ENCODE data around the gene SELENOH. TPM values are rescaled to one million over a fixed set of nuclear protein-coding genes. Genes with fewer than 3 reads are reported as not detected.
A peak's percentile ranks its signal among the peaks of the same experiment; 100 is the strongest.

The SELENOH gene
- total RNA-seq, 1 experiment from 2014 or later = 192 TPM

DNA sequence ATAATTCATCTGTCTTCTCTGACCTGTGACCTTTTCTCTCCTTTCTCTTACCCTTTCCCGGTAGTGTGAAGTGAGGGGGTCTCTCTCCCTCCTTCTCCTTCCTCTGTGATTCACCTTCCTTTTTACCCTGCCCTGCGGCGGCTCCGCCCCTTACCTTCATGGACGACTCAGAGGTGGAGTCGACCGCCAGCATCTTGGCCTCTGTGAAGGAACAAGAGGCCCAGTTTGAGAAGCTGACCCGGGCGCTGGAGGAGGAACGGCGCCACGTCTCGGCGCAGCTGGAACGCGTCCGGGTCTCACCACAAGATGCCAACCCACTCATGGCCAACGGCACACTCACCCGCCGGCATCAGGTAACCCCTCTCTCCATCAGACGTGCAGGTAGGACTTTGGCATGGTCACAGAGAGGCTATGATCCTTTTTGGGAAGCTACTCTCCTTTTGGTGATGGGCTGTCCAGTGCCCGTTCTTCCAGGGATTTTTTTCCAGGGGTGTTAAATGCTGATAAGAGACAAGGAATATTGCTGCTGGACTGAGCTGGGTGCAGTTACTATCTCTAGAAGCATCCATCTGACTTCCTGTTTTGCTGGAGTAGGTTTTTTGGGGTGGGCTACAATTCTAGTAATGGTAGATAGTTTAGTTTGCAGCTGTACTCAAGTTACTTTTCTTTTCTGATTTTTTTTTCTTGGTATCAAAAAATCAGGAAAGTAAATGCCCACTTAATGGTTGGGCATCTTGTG, 50.2 kb downstream of the SELENOH start:
- H3K4me1 ChIP-seq (ENCODE audit: insufficient read depth, low read length, poor library complexity, severe bottlenecking) = peaks cover 35% of the 10 kb centered on the region
- intact Hi-C loops (cut with micrococcal nuclease; ENCODE audit: unreplicated experiment) = no loop called here
- BruUV-seq (replicated peaks) = no TSS peak

DNA sequence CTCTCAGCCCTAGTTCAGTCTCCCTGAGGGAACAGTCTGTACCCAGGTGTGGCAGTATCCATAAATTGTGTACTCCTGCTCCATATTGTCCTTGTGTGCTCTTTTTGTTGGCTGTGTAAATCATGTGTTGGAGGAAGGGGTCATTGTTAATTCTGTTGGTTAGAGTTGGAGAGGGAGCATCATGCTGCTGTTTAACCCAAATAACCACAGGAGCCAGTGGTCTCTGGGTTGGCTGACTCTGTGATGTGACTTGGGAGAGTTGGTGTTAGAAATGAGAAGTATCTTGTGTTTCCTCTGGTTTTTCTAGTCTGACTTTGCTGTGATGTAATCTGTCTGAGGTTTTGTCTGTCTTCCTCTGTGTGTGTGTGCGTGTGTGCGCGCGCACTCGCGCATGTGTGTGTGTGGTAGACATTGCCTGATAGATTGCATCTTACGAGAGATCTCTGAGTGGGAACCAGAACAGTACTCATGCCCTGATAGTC, 50.8 kb downstream of the SELENOH start:
- intact Hi-C loops (cut with micrococcal nuclease; ENCODE audit: unreplicated experiment) = no loop called here
- Histone ChIP-seq H3K27me3 (replicated peaks; ENCODE audit: insufficient read depth, low read depth, low read length, poor library complexity) (no peaks in the 10 kb centered on the region), H3K4me1 (ENCODE audit: insufficient read depth, low read length, poor library complexity, severe bottlenecking) (peaks cover 30% of the 10 kb centered on the region), H3K4me3 (ENCODE audit: low read depth, low read length, poor library complexity, severe bottlenecking) (no peak overlapping the region), H3K27ac (ENCODE audit: low read depth, low read length, poor library complexity, severe bottlenecking) (no peak overlapping the region), H3K36me3 (ENCODE audit: insufficient read depth, low read length, poor library complexity, severe bottlenecking) (peaks cover 22% of the 10 kb centered on the region), H3K9me3 (ENCODE audit: low read depth, low read length, poor library complexity, severe bottlenecking) (no peaks in the 10 kb centered on the region)
- ChIA-PET POLR2A (ENCODE audit: low non-redundant PET) (no interaction called here), CTCF (interaction anchor here (0.7 kb wide), 1 partner anchor 14 kb away, joined by 4 read pairs; no protein-coding TSS in a partner anchor)
- DNase-seq (ENCODE audit: low spot score) = no peak
- TF ChIP-seq, protein P1, sequence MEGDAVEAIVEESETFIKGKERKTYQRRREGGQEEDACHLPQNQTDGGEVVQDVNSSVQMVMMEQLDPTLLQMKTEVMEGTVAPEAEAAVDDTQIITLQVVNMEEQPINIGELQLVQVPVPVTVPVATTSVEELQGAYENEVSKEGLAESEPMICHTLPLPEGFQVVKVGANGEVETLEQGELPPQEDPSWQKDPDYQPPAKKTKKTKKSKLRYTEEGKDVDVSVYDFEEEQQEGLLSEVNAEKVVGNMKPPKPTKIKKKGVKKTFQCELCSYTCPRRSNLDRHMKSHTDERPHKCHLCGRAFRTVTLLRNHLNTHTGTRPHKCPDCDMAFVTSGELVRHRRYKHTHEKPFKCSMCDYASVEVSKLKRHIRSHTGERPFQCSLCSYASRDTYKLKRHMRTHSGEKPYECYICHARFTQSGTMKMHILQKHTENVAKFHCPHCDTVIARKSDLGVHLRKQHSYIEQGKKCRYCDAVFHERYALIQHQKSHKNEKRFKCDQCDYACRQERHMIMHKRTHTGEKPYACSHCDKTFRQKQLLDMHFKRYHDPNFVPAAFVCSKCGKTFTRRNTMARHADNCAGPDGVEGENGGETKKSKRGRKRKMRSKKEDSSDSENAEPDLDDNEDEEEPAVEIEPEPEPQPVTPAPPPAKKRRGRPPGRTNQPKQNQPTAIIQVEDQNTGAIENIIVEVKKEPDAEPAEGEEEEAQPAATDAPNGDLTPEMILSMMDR (conservative IDR thresholded peaks at IDR 0.05; ENCODE audit: low read depth, low read length) = no peak
- TF ChIP-seq EZH2 (IDR thresholded peaks at IDR 0.05; ENCODE audit: borderline replicate concordance, low read depth, low read length, poor library complexity, severe bottlenecking) = no peak
- BruUV-seq (replicated peaks) = no TSS peak

More for the DNA sequence above, 50.2 kb downstream of the SELENOH start:
- Histone ChIP-seq H3K36me3 (ENCODE audit: insufficient read depth, low read length, poor library complexity, severe bottlenecking) (peaks cover 17% of the 10 kb centered on the region), H3K4me3 (ENCODE audit: low read depth, low read length, poor library complexity, severe bottlenecking) (no peak overlapping the region), H3K27me3 (replicated peaks; ENCODE audit: insufficient read depth, low read depth, low read length, poor library complexity) (no peaks in the 10 kb centered on the region), H3K27ac (ENCODE audit: low read depth, low read length, poor library complexity, severe bottlenecking) (no peak overlapping the region), H3K9me3 (ENCODE audit: low read depth, low read length, poor library complexity, severe bottlenecking) (no peaks in the 10 kb centered on the region)
- no peak for DNase-seq (ENCODE audit: low spot score)
- POLR2A ChIA-PET (ENCODE audit: low non-redundant PET) = no interaction called here
- CTCF ChIA-PET = no interaction called here
- TF ChIP-seq, protein P1 (conservative IDR thresholded peaks at IDR 0.05; ENCODE audit: low read depth, low read length) = no peak
- no peak for TF ChIP-seq EZH2 (IDR thresholded peaks at IDR 0.05; ENCODE audit: borderline replicate concordance, low read depth, low read length, poor library complexity, severe bottlenecking)

DNA sequence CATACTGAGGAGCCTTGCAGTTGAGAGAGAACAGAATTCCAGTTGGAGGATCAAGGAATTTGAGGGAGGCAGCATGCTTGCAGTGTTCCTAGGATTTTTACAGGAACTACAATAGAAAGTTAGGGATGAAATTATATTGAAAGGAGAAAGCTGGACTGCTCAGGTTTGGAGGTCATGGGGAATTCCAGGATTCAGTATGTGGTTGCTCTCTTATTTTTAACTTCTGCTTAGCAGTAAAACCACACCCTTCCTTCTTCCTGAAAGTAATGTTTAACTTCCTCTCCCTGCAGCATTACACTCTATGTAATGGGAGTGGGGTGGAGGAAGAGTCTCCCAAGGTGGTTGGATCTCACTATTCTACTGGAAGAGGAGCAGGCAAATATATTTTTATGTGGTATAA, 51.6 kb downstream of the SELENOH start:
- no TSS peak for BruUV-seq (replicated peaks)
- peaks cover 25% of the 10 kb centered on the region for H3K36me3 ChIP-seq (ENCODE audit: insufficient read depth, low read length, poor library complexity, severe bottlenecking)
- POLR2A ChIA-PET (ENCODE audit: low non-redundant PET) = no interaction called here

More for the DNA sequence above, 51.6 kb downstream of the SELENOH start:
- Histone ChIP-seq H3K4me3 (ENCODE audit: low read depth, low read length, poor library complexity, severe bottlenecking) (no peak overlapping the region), H3K27ac (ENCODE audit: low read depth, low read length, poor library complexity, severe bottlenecking) (peak overlapping the region; percentile 28), H3K27me3 (replicated peaks; ENCODE audit: insufficient read depth, low read depth, low read length, poor library complexity) (no peaks in the 10 kb centered on the region), H3K4me1 (ENCODE audit: insufficient read depth, low read length, poor library complexity, severe bottlenecking) (peaks cover 24% of the 10 kb centered on the region), H3K9me3 (ENCODE audit: low read depth, low read length, poor library complexity, severe bottlenecking) (no peaks in the 10 kb centered on the region)
- TF ChIP-seq, protein P1 (conservative IDR thresholded peaks at IDR 0.05; ENCODE audit: low read depth, low read length) = no peak
- no peak for TF ChIP-seq EZH2 (IDR thresholded peaks at IDR 0.05; ENCODE audit: borderline replicate concordance, low read depth, low read length, poor library complexity, severe bottlenecking)
- intact Hi-C loops (cut with micrococcal nuclease; ENCODE audit: unreplicated experiment) = no loop called here
- no peak for DNase-seq (ENCODE audit: low spot score)
- CTCF ChIA-PET = interaction anchor here (0.7 kb wide), 1 partner anchor 14 kb away, joined by 4 read pairs; no protein-coding TSS in a partner anchor

Other genes starting within 250 kb of the SELENOH start
- 18.4 and 20.5 TPM in 2 replicates for gene SLC43A1, start 225.8 kb upstream of the SELENOH start, total RNA-seq (2021)
- gene TIMM10, start 210.7 kb upstream of the SELENOH start, total RNA-seq (2021) = 165 and 176 TPM in 2 replicates
- not detected in 2 replicates for gene SMTNL1, start 203.9 kb upstream of the SELENOH start, total RNA-seq (2021)
- gene UBE2L6, start 173.8 kb upstream of the SELENOH start, total RNA-seq (2021) = 30.4 and 38.8 TPM in 2 replicates
- 5.2 and 7.0 TPM in 2 replicates for gene SERPING1, start 143.8 kb upstream of the SELENOH start, total RNA-seq (2021)
- 0.20 TPM in 1 of 2 replicates, not detected in the other for gene YPEL4, start 91.6 kb upstream of the SELENOH start, total RNA-seq (2021)
- 23.4 and 26.8 TPM in 2 replicates for gene CLP1, start 83.7 kb upstream of the SELENOH start, total RNA-seq (2021)
- 72.9 and 76.9 TPM in 2 replicates for gene ZDHHC5, start 73.4 kb upstream of the SELENOH start, total RNA-seq (2021)
- gene MED19, start 29.3 kb upstream of the SELENOH start, total RNA-seq (2021) = 35.4 and 43.6 TPM in 2 replicates
- 166 and 186 TPM in 2 replicates for gene TMX2, start 28.9 kb upstream of the SELENOH start, total RNA-seq (2021)
- not detected in 2 replicates for gene BTBD18, start 10.3 kb downstream of the SELENOH start, total RNA-seq (2021)
- 133 and 174 TPM in 2 replicates for gene CTNND1, start 20.3 kb downstream of the SELENOH start, total RNA-seq (2021)